ENCODE results near the gene VPS45.
"Not testable (repeated sequence)": the region's sequence is repeated elsewhere in the genome, so short reads cannot be mapped to it uniquely, and the experiment has no call there.

VPS45 gene

DNA sequence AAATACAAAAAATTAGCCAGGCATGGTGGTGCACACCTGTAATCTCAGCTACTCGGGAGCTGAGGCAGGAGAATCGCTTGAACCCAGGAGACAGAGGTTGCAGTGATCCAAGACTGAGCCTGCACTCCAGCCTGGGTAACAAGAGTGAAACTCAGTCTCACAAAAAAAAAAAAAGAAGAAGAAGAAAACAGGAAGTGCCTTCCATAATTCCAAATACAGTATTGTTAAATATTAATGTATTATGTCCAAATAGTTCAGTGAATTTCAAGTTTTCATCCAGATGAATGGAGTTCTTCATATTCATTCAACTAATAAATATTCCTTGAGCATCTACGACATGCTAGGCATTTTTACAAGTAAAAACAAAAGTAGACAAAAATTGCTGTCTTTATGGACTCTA, 115.5 kb downstream of the VPS45 start:
- in situ Hi-C loops (cut with MboI; ENCODE audit: low sequenced_read_pairs): no loop called here

DNA sequence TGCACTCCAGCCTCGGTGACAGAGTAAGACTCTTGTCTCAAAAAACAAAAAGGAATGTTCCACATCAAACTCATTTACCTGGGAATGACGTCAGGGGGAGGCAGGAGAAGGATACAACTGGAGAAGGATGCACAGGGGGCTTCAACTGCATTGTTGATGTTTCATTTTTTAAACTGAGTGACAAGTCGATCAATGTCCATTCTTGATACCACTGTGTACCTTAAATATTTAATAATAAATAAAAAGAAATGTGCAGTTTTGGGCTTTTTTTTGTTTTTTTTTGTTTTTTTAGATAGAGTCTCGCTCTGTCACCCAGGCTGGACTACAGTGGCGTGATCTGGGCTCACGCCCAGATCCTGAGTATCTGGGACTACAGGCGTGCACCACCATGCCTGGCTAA, 117.9 kb downstream of the VPS45 start:
- in situ Hi-C loops (cut with MboI; ENCODE audit: low sequenced_read_pairs): no loop called here

DNA sequence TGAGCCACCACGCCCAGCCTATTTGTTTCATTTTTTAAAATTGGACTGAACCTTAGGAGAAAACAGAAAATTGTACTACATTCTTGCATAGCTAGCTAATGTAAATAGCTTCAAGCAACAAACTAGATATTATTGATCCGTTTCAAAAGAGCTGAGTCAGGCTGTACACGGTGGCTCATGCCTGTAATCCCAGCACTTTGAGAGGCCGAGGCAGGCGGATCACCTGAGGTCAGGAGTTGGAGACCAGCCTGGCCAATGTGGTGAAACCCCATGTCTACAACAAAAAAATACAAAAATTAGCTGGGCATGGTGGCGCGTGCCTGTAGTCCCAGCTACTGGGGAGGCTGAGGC, 118.8 kb downstream of the VPS45 start:
- in situ Hi-C loops (cut with MboI; ENCODE audit: low sequenced_read_pairs): not testable (repeated sequence)

DNA sequence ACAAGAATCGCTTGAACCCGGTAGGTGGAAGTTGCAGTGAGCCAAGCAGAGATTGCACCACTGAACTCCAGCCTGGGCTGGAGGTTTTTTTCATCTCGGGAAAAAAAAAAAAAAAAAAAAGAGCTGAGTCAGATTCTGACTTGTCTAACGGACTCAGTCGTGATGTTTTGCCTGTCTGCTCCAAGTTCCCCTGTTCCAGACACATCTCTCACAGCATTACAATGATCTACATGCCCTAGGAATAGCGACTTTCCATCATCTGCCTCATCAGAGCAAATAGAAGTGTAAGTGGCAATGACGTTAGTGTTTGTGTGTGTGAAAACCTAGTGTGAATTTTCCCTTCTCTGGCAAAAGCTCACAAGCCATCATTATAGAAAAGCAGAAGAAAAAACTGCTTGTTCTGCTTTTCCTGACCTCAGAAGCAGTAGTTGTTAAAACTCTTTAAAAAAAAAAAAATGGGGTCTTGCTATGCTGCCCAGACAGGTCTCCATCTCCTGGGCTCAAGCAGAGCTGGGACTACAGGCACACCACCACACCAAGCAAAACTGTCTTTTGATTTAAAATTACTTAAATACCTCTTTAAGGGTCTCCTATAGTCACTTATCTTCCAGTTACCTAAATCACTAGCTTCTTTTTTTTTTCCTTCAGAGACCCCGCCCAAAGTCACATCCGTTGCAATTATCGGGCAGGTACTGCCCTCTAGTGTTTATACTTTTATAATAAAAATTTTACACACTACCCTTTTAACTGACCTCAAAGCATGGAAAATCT, 119.4 kb downstream of the VPS45 start:
- in situ Hi-C loops (cut with MboI; ENCODE audit: low sequenced_read_pairs): no loop called here

DNA sequence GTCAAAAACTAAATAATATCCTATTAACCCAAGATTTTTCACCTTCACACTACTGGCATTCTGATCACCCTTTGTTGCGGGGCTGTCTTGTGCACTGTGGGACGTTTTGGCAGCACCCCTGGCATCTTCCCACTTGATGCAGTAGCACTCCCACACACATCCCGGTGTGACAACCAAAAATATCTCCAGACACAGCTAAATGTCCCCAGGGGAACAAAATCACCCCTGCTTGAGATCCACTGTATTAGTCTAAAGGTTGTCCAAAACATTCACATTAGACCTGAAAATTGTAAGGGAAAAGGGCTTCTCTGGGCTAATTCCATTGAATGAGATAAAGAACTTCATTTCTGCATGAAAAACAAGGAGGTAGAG, 120.0 kb downstream of the VPS45 start:
- in situ Hi-C loops (cut with MboI; ENCODE audit: low sequenced_read_pairs): no loop called here

DNA sequence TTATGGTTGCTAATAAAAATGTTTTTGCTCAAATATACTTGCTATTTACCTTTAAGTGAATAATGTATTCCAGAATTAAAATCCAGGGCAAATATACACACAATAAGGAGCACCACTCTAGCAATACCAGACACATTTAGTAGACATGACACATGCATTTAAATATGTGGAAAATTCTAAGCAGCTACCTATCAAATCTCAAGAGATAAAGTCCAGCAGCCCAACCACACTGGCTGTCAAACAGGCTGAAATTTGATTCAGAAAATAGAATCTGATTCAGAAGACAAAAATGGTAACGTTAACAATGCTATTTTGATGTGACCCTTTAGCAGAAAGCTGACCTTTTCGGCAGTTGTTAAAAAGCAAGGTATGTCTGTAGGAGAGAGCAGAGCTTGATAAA, 124.4 kb downstream of the VPS45 start:
- in situ Hi-C loops (cut with MboI; ENCODE audit: low sequenced_read_pairs): no loop called here

DNA sequence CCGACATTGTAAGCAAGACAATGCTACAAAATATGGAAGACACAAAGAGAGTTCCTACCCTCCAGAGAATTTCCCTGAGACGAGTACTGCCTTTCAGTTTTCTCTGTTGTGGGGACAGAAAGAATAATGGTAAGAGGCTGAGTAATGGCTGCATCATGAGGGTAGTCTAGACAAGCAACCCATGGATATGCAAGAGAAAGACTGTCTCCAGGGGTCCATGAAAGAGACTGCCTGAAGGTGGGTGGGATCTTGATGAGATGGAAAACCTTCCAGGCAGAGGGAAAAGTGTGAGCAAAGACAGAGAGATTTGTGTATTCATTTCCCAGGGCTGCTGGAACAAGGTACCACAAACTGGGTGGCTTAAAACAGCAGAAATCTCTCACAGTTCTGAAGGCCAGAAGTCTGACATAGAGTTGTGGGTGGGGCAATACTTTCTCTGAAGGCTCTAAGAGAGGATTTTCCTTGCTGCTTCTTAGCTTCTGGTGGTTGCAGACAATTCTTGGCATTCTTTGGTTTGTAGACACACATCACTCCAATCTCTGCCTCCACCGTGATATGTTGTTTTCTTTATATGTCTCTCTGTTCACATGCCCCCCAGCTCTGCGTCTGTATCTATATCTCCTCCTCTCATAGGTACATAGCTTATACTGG, 126.9 kb downstream of the VPS45 start:
- in situ Hi-C loops (cut with MboI; ENCODE audit: low sequenced_read_pairs): no loop called here
